Stomach (tissue), 4 donors: Measurements from ENCODE around the gene GCN1.

Experiments
- EP300 ChIP-seq: sonication (generic); formaldehyde crosslinking; IDR thresholded peaks from one replicate; pipeline ENCODE4 v1.6.1; 2017; ENCODE audit warnings: antibody characterized with exemption
- TF ChIP-seq, protein P1 (sequence below), 7 experiments: fragments of 450-650 bp in 4 of 7; fragments of 200-600 bp in 3 of 7; sonication (generic) in 3 of 7; IDR thresholded peaks; one replicate each; pipeline ENCODE4 v1.5.1; 2016 to 2019; ENCODE audit warnings: antibody characterized with exemption in 7 of 7, control low read depth in 2 of 7, mild to moderate bottlenecking in 1 of 7

DNA sequence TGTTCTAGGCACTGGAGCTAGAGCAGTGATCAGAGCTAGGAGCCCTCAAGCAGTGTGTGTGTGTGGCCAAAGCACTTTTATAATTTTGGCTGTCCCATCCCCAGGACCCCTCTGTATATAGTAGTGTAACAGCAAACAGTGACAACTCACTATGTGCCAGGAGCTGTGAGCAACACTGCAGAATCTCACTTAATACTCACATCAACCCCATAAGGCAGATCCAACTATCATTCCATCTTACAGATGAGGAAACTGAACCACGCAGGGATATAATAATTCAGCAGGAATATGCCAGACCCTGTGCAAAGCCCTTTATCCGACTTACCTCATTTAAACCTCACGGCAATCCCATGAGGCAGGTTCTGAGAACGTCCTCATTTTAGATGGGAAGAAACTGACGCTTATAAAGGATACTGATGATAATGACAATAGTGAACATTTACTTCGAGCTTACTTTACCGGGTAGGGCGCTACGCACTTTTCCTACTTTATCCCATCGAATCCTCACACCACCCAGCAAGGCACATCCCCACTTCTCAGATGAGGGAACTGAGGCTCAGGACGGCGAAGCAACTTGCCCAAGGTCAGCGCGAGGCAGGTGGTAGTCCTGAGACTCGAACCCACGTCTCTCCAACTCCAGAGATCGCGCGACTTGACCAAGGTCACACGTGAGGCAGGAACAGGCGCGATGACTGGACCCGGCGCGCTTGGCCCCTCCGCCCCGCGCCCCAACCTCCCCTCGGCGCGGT lies 78.6 kb downstream of the GCN1 start:
- TF ChIP-seq, protein P1, sequence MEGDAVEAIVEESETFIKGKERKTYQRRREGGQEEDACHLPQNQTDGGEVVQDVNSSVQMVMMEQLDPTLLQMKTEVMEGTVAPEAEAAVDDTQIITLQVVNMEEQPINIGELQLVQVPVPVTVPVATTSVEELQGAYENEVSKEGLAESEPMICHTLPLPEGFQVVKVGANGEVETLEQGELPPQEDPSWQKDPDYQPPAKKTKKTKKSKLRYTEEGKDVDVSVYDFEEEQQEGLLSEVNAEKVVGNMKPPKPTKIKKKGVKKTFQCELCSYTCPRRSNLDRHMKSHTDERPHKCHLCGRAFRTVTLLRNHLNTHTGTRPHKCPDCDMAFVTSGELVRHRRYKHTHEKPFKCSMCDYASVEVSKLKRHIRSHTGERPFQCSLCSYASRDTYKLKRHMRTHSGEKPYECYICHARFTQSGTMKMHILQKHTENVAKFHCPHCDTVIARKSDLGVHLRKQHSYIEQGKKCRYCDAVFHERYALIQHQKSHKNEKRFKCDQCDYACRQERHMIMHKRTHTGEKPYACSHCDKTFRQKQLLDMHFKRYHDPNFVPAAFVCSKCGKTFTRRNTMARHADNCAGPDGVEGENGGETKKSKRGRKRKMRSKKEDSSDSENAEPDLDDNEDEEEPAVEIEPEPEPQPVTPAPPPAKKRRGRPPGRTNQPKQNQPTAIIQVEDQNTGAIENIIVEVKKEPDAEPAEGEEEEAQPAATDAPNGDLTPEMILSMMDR (IDR thresholded peaks at IDR 0.05): no peak
- no peak for TF ChIP-seq EP300
